Activated T-helper 1 cell treated with Interleukin-2 at 50 U/mL for 16 hours (primary cell): ENCODE measurements around the gene ACYP1.
"Not testable (repeated sequence)": the region's sequence is repeated elsewhere in the genome, so short reads cannot be mapped to it uniquely, and the experiment has no call there.

Experiments
- DNase-seq: peaks from one replicate; pipeline ENCODE4 v3.0.0-alpha.2; 2020; ENCODE audit warnings: low read depth

Gene ACYP1

GRCh38 chr14:75068294-75069120 is 4.7 kb upstream of the ACYP1 start:
- no peak for DNase-seq

GRCh38 chr14:75067765-75068164 is 3.9 kb upstream of the ACYP1 start:
- not testable (repeated sequence) for DNase-seq

- DNase-seq, result no peak
Measured at GRCh38 chr14:75067212-75067611, 3.4 kb upstream of the ACYP1 start.

GRCh38 chr14:75066691-75067090 is 2.9 kb upstream of the ACYP1 start:
- DNase-seq, result no peak

GRCh38 chr14:75064205-75064567 is 362 bp upstream of the ACYP1 start:
- DNase-seq, result no peak

GRCh38 chr14:75063013-75063412 is 811 bp downstream of the ACYP1 start:
- DNase-seq, result no peak

GRCh38 chr14:75060420-75060819 is 3.4 kb downstream of the ACYP1 start:
- no peak for DNase-seq

GRCh38 chr14:75059642-75060041 is 4.2 kb downstream of the ACYP1 start:
- DNase-seq, result no peak

GRCh38 chr14:75054421-75054820 is 9.4 kb downstream of the ACYP1 start:
- no peak for DNase-seq

- DNase-seq, result no peak
Measured at GRCh38 chr14:75053396-75054291, 10.2 kb downstream of the ACYP1 start.

- no peak for DNase-seq
Measured at GRCh38 chr14:75051556-75051899, 12.3 kb downstream of the ACYP1 start.

GRCh38 chr14:75050852-75051555 is 12.8 kb downstream of the ACYP1 start, which contains the start of gene MLH3:
TSS of gene MLH3 (minus strand) at chr14:75051467. CDS start at chr14:75049655, 1,812 bp downstream.
- peak; percentile 67 for DNase-seq

GRCh38 chr14:75049731-75050201 is 14.1 kb downstream of the ACYP1 start:
- DNase-seq, result no peak

- no peak for DNase-seq
Measured at GRCh38 chr14:75049136-75049535, 14.7 kb downstream of the ACYP1 start.

- DNase-seq, result no peak
Measured at GRCh38 chr14:75048101-75048500, 15.7 kb downstream of the ACYP1 start.

GRCh38 chr14:75047506-75047905 is 16.3 kb downstream of the ACYP1 start:
- no peak for DNase-seq

GRCh38 chr14:75046899-75047298 is 16.9 kb downstream of the ACYP1 start:
- no peak for DNase-seq

GRCh38 chr14:75046275-75046674 is 17.5 kb downstream of the ACYP1 start:
- DNase-seq, result no peak

GRCh38 chr14:75044752-75045151 is 19.1 kb downstream of the ACYP1 start:
- DNase-seq, result no peak

- DNase-seq, result no peak
Measured at GRCh38 chr14:75044322-75044721, 19.5 kb downstream of the ACYP1 start.

- DNase-seq, result no peak
Measured at GRCh38 chr14:75042035-75042434, 21.8 kb downstream of the ACYP1 start.

GRCh38 chr14:75041613-75042012 is 22.2 kb downstream of the ACYP1 start:
- no peak for DNase-seq
